NCI-H1694 treated with DMSO at 0.1 percent for 48 hours (cell line): Measurements from ENCODE around the gene FCHO1.
"Not testable (repeated sequence)": the region's sequence is repeated elsewhere in the genome, so short reads cannot be mapped to it uniquely, and the experiment has no call there.

Experiments
- DNase-seq: peaks from one replicate; lab custom pipeline; 2025; lab: John Stamatoyannopoulos, UW

Gene FCHO1

DNA sequence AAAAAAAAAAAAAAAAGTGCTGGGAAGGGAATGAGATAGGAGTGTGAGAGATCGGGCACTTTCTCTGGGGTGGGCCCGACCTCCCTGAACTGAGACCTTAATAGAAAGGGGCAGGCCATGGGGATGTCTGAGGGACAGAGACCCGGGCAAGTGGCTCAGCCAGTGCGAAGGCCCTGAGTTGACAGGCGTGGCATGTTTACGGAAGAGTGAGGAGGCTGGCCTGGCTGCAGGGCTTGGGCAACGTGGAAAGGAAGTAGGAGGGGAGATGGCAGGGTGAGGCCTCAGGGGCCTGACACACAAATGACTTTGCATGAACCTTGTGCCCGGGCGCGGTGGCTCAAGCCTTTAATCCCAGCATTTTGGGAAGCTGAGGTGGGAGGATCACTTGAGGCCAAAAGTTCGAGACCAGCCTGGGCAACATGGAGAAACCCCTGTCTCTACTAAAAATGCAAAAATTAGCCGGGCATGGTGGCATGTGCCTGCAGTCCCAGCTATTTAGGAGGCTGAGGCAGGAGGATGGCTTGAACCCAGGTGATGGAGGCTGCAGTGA, 13.9 kb downstream of the FCHO1 start:
- no peak for DNase-seq

DNA sequence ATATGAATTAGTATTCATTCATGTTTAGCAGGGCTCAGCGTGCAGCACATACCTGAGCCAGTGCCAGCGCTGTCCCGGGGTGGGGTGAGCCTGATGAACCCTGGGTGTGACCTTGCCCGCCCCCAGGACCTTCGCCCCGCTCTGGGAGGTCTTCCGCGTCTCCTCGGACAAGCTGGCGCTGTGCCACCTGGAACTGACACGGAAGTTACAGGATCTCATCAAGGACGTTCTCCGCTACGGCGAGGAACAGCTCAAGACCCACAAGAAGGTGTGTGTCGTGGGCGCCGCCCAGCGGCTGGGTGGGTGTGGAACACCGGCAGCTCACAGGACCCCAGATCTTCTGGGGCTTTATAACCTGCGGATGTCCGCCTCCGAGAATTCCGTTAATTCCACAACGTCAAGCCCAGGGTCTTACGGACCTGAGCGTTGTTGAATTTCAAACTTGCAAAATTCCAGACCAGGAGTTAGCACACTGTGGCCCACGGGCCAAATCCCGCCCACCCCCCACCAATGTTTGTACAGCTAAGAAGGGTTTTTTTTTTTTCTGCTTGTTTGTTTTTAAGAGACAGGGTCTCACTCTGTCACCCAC, 15.4 kb downstream of the FCHO1 start:
- DNase-seq, result peak; percentile 63

DNA sequence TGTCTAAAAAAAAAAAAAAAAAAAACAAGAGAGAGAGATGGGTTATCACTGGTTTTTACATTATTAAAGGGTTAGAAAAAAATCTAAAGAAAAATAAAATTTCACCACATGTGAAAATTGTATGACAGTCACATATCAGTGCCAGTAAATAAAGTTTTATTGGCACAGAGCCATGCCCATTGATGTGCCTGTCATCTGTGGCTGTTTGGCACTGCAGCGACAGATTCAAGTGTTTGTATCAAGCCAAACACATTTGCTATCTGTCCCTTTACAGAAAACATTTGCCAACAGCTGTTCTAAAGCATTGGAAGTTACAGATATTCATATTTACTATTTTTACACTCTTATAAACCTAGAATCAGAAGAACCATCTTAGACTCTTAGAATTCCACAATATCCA, 16.3 kb downstream of the FCHO1 start:
- DNase-seq, result peak; percentile 10

DNA sequence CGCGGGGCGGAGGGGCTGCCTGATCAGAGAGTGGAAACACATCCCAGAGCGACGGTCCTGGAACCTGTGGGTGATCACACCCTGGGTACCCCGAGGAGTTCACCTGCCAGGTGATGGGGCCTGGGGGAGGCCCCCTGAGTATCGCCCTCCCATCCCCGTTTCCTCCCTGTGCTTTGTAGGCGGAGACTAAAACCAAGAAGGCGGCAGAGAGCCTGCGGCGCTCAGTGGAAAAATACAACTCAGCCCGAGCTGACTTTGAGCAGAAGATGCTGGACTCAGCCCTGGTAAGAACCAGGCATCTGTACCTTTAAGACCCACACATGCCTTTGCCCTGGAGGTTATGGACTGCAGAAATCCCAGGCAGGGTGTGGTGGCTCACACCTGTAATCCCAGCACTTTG, 19.3 kb downstream of the FCHO1 start:
- no peak for DNase-seq

DNA sequence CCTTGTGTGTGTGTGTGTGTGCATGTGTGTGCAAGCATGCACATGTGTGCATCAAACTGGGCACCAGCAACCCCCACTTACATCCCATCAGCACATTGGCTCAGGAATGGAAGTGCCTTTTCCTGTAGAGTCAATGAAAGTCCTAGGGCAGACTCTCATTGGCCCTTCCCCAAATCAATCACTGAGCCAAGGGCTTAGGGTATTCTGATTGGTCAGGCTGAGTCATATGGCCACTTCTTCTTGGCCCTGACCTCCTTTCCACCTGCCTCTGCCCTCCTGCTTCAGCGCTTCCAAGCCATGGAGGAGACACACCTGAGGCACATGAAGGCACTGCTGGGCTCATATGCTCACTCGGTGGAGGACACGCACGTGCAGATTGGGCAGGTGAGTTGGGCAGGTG, 20.9 kb downstream of the FCHO1 start:
- no peak for DNase-seq

DNA sequence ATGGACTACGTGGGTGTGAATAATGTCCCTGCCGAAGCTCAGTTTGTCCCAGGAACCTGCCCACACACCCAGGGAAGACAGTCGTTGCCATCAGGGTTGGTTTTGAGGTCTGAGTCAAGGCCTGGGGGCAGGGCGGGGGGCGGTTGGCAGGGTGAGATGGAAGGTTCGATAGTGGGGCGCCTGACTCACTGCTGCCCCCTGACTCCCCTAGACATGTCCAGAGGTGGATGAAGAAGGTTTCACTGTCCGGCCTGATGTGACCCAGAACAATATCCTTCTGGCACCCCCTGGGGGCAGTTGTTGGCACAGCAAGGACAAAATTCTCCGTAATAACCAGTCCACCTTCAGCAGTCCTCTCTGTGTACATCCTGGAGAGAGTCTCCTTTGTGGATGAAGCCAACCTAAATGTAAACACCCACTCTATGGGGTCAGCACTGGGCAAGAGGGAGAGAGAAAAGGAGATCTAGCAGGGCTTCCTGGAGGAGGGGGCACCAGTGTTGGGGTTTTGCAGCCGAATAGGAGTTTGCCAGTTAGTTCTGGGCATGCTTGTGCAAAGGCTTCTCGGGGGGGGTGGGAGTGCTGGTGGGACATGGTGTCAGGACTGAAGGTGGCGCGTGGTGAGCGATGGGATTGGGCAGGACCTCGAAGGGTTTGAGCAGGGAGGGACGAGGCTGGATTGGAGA, 24.1 kb downstream of the FCHO1 start:
- no peak for DNase-seq

DNA sequence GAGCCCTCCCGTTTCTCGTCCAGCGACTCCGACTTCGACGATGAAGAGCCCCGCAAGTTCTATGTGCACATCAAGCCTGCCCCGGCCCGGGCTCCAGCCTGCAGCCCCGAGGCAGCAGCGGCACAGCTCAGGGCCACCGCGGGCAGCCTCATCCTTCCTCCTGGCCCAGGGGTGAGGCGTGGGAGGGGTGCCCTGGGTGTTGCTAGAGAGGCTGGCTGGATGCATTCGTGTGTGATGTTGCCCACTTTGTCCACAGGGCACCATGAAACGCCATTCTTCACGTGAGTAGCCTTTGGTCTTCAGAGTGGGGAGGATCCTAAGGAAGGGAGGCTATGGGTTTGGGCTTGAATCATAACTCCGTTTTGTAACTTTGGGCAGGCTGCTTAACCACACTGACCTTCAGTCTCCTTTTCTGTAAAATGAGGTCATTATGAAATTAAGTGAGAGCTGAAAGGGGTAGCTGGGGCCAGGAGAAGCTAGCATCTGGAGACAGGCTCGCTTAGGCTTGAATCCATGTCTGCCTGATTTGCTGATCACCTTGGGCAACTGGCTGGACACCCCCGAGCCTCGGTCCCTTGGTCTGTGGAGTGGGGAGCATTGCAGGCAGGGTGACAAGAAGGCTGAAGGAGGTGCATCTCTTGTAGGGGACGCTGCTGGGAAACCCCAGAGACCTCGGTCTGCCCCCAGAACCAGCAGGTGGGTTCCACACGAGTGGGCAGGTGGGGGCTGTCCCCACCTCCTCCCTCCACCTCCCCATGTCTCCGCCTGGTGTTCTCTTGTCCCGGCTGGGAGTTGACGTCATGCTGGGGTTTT, 24.9 kb downstream of the FCHO1 start:
- no peak for DNase-seq

DNA sequence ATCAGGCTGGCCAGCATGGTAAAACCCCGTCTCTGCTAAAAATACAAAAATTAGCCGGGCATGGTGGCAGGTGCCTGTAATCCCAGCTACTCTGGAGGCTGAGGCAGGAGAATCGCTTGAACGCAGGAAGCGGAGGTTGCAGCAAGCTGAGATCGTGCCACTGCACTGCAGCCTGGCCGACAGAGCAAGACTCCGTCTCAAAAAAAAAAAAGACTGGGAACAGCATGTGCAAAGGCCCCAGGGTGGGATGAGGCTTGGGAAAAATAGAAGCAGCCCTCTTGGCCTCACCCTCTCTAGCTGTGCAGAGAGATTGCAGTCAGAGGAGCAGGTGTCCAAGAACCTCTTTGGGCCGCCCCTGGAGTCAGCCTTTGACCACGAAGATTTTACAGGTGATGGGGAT, 26.6 kb downstream of the FCHO1 start:
- DNase-seq, result not testable (repeated sequence)

DNA sequence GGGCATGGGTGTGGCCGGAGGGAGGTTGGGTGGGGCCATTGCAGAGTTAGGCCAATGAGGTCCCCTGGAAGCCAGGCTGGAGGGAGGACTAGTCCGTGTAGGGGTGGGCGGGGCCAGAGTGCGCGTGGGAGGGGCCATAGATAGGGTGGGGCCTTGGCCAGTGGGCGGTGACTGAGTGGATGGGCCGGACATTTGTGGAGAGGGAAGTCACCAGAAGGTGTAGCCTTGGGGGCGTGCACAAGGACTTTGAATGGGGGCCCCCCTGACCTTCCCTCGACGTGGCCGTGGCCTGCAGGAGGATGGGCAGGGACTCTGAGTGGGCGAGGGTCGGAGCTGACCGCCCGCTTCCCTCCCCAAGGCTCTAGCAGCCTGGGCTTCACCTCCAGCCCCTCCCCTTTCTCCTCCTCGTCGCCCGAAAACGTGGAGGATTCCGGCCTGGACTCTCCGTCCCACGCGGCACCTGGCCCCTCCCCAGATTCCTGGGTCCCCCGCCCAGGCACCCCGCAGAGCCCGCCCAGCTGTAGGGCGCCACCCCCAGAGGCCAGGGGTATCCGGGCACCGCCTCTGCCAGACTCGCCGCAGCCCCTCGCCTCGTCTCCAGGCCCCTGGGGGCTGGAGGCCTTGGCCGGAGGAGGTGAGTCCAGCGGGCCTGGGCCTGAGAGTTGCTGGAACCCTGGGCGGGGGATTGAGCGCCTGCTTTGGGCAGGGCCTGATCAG, 27.1 kb downstream of the FCHO1 start:
- DNase-seq, result no peak

DNA sequence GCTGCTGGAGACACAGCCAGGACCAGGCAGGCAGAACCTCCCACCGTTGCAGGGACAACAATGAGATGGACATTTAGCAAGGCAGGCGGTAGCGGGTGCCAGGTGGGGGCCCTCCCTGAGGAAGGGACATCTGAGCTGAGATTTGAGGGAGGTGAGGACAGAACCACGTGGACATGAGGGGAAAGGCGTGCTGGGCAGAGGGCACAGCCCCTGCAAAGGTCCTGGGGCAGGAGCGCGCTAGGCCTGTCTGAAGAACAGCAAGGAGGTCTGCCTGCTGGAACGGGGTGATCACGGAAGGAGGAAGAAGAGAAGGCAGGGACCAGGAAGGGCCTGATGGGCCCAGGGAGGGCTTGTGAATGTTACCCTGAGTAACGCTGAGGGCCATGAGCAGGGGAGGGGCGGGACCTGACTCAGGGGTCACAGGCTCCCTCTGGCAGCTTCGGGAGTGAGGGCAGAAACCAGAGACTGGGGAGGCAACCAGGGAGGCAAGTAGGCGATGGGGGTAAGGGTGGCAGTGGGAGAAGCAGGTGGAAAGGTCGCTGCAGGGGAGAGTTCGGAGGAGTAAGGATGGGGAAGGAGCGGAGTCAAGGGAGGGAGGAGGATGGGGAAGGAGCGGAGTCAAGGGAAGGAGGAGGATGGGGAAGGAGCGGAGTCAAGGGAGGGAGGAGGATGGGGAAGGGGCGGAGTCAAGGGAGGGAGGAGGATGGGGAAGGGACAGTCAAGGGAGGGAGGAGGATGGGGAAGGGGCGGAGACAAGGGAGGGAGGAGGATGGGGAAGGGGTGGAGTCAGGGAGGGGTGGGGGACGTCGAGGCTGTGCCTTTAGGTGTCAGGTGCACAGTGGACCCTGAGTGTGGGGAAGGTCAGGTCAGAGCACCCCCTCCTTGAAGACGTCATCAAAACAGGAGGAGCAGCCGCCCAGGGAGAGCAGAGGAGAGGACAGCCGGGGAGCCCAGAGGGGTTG, 28.0 kb downstream of the FCHO1 start:
- no peak for DNase-seq

DNA sequence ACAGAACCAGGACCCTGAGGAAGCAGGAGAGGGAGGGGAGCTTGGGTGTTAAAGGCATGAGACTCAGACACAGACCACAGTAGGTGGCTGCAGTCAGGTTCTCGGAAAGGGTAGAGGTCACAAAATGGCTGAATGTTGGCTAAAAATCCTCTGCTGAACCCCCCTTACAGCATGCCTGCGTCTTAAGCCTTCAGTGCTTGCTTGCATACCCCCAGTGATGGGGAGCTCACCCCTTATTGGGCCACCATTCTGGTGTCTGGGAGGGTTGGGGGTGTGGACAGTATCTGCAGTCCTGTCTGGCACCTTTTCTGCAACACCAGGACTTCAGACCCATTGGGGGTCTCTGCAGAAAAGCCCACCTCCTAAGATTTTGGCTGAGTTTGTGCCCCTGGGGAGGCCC, 29.5 kb downstream of the FCHO1 start:
- DNase-seq, result no peak

DNA sequence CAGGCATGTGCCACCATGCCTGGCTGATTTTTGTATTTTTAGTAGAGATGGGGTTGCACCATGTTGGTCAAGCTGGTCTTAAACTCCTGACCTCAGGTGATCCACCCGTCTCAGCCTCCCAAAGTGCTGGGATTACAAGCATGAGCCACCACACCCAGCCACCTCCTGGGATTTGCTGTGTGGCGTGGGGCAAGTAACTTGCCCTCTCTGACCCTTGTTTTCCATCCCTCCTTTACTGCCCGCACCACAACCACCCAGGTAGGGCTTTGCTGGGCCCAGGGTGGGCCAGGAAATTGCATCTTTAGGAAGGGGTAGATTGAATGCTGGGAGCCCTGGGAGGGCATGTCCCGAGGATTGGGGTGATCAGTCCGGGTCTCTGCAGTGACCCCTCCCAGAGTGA, 32.4 kb downstream of the FCHO1 start:
- DNase-seq, result not testable (repeated sequence)

DNA sequence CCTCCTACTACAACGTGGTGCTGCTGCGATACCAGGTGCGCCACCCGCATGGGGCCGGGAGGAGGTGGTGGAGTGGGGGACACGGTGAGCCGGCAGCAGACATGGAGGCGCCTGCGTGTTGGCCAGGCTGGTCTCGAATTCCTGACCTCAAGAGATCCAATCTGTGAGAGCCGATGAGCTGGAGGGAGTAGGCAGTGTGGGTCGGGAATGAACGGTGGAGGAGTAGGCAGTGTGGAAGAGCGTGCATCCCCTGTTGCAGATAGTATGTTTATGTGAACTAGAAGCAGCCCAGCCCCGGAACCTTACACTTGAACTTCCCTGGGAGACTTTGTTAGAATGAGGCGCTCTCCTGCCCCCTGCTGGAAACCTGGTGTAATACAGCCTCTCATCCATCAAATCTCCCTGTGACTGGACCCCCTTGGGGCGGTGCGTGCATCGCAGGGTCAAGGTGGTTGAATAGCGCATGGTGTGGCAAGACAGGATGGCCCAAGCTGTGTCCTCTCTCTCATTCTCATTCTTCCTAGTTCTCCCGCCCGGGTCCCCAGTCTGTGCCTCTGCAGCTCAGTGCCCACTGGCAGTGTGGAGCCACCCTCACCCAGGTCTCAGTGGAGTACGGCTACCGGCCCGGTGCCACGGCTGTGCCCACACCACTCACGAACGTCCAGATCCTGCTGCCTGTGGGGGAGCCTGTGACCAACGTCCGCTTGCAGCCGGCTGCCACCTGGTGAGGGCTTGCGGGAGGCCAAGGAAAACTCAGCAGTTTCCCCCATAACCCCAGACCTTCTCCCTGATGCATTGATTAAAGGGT, 33.1 kb downstream of the FCHO1 start:
- peak; percentile 41 for DNase-seq

DNA sequence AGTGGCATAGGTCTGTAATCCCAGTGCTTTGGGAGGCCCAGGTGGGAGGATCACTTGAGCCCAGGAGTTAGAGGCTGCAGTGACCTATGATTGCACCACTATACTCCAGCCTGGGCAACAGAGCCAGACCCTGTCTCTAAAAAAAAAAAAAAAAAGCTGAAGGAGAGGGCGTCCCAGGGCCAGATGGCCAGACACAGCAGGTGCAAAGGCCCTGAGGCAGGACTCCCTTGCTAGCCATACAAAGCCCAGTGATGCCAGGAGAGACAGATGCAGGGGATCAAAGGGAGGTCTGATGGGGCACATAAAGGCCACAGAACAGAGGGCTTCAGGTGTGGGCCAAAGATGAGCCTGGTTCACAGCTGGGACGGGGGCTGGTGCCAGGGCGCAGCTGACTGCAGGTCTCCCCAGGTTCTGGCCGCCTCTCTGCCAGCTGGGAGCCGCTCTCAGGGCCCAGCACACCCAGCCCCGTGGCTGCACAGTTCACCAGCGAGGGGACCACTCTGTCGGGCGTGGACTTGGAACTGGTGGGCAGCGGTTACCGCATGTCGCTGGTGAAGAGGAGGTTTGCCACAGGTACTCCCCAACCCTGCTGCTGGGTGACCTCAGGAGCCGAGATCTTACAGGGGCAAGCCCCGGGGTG, 36.1 kb downstream of the FCHO1 start:
- DNase-seq, result no peak

DNA sequence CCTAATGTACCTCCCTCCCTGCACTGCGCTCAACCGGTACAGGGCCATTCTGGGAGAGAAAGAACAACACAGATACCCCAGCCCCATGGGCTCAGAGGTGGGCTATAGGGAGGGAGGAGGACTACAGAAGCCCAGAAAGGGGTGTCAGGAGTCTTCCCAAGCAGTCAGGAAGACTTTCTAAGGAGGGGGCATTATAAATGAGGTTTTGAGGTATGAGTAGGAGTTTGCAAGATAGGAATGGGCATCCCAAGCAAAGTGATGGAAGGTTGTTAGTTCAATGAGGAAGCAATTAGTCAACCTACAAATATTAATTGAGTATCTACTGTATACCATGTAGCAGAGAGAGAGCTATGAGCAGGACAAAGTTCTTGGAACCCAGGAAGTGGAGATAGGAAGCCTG, 37.4 kb downstream of the FCHO1 start:
- DNase-seq, result no peak

DNA sequence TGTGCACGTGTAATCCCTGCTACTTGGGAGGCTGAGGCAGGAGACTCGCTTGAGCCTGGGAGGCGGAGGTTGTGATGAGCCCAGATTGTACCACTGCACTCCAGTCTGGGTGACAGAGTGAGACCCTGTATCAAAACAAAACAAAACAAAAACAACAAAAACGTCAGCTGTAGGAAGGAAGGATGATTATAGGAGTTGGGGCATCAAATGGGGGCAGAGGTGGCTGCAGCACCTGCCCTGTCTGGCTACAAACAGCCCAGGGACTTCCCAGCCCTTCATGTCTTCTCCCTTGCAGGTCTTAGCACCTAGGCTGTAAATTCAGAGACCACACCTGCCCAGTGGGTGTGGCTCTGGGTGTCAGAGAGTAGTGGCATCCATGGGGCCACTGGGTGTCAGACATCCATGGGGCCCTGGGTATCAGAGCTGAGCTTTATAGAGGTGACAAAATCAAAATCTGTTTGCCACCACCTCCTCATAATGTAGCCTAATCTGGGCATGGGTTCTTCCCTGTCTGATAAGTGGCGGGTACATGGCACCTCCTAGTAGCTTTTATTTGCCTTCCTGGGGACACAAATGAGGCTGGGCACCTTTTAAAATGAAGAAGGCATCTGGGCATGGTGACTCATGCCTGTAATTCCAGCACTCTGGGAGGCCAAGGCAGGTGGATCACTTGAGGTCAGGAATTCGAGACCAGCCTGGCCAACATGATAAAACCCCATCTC, 38.9 kb downstream of the FCHO1 start:
- DNase-seq, result no peak

DNA sequence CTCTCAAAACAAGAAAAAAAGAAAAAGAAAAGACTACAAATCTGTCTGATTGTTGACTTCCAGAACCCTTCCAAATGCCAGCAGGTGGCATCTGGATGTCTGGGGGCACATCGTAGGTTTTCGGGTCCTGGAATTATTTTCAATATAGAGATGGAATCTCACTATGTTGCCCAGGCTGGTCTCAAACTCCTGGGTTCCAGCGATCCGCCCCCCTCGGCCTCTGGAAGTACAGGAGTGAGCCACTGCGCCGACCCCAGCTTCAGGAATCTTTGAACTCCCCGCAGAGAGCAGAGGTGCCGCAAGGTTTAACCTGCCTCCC, 43.1 kb downstream of the FCHO1 start:
- DNase-seq, result no peak

DNA sequence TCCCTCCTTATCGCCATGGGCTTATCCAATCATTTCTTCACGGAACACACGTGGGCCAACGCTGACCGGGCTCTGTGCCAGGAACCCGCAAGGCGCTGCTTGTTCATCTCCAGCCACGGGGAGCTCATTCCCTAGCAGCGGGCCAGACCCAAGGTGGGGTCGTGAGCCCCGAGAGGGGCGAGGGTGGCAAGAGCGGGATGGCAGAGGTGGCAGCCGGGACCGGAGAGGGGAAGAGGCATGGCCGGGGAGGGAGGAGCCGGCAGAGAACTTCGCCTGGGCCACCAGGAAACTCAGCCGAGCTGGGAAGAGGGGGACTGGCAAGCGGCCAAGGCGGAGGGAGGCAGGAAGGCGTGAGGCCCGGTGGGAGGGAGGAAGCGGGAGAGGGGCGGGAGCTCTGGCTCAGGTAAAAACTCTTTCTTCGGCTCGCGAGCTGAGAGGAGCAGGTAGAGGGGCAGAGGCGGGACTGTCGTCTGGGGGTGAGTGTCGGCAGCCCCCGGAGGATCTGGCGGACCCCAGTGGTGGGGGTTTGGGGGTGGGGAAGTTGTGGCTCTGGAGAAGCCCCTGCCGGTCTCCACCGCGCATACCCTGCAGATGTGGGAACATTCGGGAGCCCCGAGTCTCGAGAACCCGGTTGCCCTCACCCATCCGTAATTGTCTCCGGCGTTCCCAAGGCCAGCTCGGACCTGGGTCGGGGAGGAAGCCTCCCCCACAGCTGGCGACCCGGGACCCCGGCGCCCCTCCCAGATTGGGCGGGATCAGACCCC, 43.6 kb downstream of the FCHO1 start, which contains the start of gene B3GNT3:
B3GNT3 (plus strand) TSS at position 408 of the 764 bp plus-strand sequence. CDS start 12,670 bp downstream, outside the sequence.
- DNase-seq, result no peak
